Measurements from ENCODE around the gene MUC3A.

MUC3A gene

DNA sequence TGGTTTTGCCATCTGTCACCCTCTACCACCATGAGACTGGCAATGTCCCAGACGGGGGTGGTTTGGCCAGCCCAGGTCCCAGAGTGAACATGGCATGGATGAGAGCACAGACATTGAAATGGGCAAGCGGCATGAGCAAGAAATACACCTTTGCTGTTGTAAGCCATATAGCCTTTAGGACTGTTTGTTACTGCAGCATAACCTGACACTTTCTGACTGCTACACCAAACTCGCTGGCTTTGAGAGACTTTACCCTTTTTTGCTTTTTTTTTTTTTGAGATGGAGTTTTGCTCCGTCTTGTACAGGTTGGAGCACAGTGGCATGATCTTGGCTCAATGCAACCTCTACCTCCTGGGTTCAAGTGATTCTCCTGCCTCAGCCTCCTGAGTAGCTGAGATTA is 5.2 kb upstream of the MUC3A start:
- no peak for DNase-seq (ENCODE audit: low read depth, low spot score)

- DNase-seq (ENCODE audit: low read depth, low spot score), result no peak
These were observed 3.2 kb upstream of the MUC3A start for GRCh38 chr7:100946111-100946510.

- DNase-seq (ENCODE audit: low read depth, low spot score), result no peak
These were observed 2.5 kb upstream of the MUC3A start for GRCh38 chr7:100946766-100947365.

GRCh38 chr7:100947792-100948191 is 1.5 kb upstream of the MUC3A start:
- DNase-seq (ENCODE audit: low read depth, low spot score), result no peak

DNA sequence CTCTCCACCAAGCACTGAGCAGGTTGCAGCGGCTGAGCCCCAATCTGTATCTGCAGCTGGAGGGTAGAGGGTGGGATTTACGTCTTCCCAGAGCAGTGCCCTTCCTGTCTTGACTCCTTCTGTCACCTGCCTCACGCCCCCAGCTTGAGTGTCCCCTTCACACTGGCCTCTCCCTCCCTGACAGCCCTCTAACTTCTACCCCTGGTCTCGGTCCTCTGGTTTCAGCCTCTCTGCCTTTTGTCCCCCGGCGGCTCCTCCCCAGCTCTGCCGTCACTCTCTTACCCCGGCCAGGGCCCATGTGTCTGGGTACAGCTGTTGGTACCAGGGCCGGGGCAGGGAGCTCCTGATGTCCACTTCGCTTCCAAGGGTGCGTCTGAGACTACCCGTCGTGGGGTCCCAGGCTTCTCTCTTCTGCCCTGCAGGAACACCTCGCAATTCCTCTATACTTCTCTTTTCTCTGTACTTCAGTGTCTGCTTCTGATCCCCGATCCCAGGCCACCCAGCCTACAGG is 654 bp downstream of the MUC3A start:
- DNase-seq (ENCODE audit: low read depth, low spot score), result no peak

- peak; percentile 93 for DNase-seq (ENCODE audit: low read depth, low spot score)
These were observed 1.8 kb downstream of the MUC3A start for GRCh38 chr7:100951172-100951571.

DNA sequence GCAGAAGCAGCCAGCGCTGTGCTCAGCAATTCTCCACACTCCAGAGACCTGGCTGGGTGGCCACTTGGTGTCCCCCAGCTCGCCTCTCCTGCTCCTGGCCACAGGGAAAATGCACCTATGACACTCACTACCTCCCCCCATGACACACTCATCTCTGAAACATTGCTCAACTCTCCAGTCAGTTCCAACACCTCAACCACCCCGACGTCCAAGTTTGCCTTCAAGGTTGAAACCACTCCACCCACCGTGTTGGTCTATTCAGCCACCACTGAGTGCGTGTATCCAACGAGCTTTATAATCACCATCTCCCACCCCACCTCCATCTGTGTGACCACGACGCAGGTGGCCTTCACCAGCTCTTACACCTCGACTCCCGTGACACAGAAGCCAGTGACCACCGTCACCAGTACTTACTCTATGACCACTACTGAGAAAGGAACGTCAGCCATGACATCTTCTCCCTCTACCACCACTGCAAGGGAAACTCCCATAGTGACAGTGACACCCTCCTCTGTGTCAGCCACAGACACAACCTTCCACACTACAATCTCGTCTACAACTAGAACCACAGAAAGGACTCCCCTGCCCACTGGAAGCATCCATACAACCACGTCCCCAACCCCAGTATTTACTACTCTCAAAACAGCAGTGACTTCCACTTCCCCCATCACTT is 2.7 kb downstream of the MUC3A start:
- DNase-seq (ENCODE audit: low read depth, low spot score), result no peak

DNA sequence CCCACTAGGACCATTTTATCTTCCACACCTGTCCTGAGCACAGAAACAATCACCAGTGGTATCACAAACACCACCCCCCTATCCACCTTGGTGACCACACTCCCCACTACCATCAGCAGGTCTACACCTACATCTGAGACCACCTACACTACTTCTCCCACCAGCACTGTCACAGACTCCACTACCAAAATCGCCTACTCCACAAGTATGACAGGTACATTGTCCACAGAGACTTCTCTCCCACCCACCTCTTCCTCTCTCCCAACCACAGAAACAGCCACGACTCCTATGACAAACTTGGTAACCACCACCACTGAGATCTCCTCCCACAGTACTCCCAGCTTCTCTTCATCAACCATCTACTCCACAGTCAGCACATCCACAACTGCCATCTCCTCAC is 3.3 kb downstream of the MUC3A start:
- DNase-seq (ENCODE audit: low read depth, low spot score), result no peak

DNA sequence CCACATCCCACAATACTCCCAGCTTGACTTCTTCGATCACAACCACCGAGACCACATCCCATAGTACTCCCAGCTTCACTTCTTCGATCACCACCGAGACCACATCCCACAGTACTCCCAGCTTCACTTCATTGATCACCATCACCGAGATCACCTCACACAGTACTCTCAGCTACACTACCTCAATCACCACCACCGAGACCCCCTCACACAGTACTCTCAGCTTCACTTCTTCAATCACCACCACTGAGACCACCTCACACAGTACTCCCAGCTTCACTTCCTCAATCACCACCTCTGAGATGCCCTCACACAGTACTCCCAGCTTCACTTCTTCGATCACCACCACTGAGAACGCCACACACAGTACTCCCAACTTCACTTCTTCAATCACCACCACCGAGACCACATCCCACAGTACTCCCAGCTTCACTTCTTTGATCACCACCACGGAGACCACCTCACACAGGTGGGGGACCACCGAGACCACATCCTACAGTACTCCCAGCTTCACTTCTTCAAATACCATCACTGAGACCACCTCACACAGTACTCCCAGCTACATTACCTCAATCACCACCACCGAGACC is 8.6 kb downstream of the MUC3A start:
- no peak for DNase-seq (ENCODE audit: low read depth, low spot score)

DNA sequence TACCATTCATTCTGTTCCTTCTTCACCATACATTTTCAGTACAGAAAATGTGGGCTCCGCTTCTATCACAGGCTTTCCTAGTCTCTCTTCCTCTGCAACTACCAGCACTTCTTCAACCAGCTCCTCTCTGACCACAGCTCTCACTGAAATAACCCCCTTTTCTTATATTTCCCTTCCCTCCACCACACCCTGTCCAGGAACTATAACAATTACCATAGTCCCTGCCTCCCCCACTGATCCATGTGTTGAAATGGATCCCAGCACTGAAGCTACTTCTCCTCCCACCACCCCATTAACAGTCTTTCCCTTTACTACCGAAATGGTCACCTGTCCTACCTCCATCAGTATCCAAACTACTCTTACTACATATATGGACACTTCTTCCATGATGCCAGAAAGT is 10.6 kb downstream of the MUC3A start:
- DNase-seq (ENCODE audit: low read depth, low spot score), result no peak

GRCh38 chr7:100962537-100962936 is 13.2 kb downstream of the MUC3A start:
- no peak for DNase-seq (ENCODE audit: low read depth, low spot score)

GRCh38 chr7:100963386-100963785 is 14.1 kb downstream of the MUC3A start:
- DNase-seq (ENCODE audit: low read depth, low spot score), result no peak

GRCh38 chr7:100963874-100964273 is 14.5 kb downstream of the MUC3A start:
- no peak for DNase-seq (ENCODE audit: low read depth, low spot score)

GRCh38 chr7:100964630-100965029 is 15.3 kb downstream of the MUC3A start:
- DNase-seq (ENCODE audit: low read depth, low spot score), result no peak

DNA sequence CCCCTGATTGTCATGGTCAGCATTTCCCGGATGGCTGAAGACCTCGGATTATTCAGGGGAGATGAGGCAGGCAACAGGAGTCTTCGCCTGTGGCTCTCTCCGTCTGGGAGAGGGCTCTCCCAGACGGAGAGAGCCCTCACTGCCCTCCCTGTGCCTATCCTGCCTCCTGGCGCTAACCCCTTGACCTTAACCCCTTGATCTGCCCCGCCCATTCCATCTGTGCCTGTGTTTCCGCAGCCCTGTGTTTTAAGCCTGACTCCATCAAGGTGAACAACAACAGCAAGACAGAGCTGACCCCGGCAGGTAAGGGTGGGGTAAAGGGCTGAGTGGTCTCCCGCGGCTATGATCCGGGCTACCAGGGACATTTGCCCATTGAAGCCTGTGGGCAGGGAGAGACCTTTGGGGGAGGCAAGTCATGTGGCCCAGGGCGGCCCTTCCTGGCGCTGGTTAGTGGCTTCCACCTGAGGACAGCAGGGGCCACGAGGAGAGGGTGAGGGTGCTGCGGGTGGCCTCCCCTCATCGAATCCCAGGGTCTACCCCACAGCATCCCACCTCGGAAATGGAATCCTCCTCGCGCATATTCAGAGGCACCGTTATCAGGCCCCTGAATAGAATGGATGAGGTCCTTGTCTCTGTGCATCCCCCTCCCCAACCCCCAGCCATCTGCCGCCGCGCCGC is 15.8 kb downstream of the MUC3A start:
- DNase-seq (ENCODE audit: low read depth, low spot score), result peak; percentile 45

- DNase-seq (ENCODE audit: low read depth, low spot score), result peak; percentile 96
These were observed 16.6 kb downstream of the MUC3A start for GRCh38 chr7:100965723-100966541.

GRCh38 chr7:100966542-100967291 is 17.4 kb downstream of the MUC3A start:
- DNase-seq (ENCODE audit: low read depth, low spot score), result peak; percentile 38

DNA sequence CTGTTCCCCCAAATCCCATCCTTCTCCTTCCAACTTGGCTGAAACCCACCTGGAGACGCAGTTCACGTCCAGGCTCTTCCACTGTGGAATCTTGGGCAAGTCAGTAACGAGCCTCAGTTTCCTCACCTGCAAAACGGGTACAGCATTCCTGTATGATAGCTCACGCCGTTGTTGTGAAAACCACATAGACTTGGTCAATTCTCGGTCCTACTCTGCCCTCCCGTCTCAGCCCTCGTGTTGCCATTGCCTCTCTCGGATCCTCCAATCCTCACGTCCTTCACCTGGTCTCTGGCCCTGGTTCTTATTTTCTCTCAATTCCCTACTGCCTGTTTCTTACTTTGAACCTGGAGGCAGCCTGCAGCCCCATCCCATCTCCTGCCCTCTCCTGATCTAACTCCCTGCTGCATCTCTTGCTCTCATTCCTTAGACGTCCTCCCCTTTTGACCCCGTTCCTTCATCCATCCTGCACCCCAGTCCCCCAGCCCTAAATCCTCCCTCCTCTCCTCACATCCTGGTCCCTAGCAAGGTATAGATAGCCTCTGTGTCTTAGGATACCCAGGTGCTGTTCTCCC is 18.0 kb downstream of the MUC3A start:
- peak; percentile 32 for DNase-seq (ENCODE audit: low read depth, low spot score)

DNA sequence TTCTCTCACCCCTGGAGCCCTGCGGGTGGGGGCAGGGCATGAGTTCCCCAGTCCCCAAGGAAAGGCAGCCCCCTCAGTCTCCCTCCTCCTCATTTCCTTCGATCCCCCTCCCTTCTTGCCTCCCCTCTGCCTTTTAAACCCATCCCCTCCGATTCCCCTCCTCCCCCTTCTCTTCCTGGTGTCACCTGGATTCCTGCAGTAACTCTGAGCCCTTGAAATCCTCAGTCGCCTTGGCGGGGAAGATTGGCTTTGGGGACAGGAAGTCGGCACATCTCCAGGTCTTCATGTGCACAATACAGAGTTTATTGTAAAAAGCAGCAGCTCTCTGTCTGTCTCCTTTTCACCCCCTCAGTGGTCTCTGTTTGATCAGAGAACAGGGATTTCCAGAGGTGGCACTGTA is 18.7 kb downstream of the MUC3A start:
- DNase-seq (ENCODE audit: low read depth, low spot score), result no peak

DNA sequence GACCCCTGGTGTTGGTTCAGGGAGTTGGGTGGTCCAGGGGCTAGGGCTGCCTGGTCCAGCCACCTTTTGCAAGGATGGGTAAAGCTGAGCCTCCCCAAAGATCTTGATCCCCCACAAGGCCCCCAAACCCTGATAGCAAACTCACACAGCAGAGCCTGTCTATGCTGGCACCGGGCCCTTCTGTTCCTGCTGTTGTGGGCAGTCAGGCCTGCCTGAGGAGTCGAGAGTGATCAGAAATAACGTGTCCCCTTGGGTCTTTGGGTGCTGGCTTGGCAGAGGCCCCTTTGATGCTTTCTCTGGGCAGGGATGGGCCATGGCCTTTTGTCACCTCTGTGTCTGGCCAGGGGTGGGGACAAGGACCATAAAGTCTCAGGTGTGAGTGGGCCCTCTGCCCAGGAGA is 19.3 kb downstream of the MUC3A start:
- DNase-seq (ENCODE audit: low read depth, low spot score), result no peak
